ENCODE results near the gene AK5.

The AK5 gene

DNA sequence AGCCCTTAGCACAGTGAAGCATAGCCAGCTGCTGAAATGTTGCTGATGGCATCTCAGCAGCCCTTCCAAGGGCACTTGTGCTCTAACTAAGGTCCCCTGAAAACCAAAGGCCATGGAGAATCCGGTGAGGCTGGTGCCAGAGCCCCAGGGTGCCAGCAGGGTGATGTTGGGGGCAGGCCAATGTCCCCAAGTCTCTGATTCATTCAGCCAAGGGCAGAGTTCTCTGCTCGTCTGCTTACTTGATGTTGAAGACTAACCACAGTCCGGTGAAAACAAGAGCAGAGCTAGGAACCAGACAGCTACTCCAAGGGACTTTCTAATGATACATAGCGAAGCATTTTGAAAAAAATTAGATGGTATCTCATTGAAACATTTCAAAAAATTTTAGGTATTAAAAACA, 250.8 kb downstream of the AK5 start:
- Histone ChIP-seq H3K4me2 (ENCODE audit: low read depth, low read length, poor library complexity, severe bottlenecking) (no peak overlapping the region), H3K9ac (ENCODE audit: low read length) (no peak overlapping the region), H3K79me2 (ENCODE audit: insufficient read depth, low read length) (no peaks in the 10 kb centered on the region), H3K36me3 (ENCODE audit: low read length) (no peaks in the 10 kb centered on the region), H3K9me3 (ENCODE audit: insufficient read depth, low read length) (no peaks in the 10 kb centered on the region), H3F3A (ENCODE audit: insufficient read depth) (no peaks in the 10 kb centered on the region), H2AFZ (ENCODE audit: low read depth, low read length, severe bottlenecking) (no peak overlapping the region), H4K20me1 (ENCODE audit: low read depth, low read length) (no peaks in the 10 kb centered on the region), H3K27ac (ENCODE audit: low read depth, low read length) (no peak overlapping the region), H3K9me2 (replicated peaks; ENCODE audit: insufficient read depth, low read length) (no peaks in the 10 kb centered on the region), H3K4me3 (ENCODE audit: insufficient read depth, low read length, poor library complexity, severe bottlenecking) (no peak overlapping the region), H3K27me3 (ENCODE audit: low read length) (no peaks in the 10 kb centered on the region)
- no peak for TF ChIP-seq EZH2phosphoT487 (conservative IDR thresholded peaks at IDR 0.05; ENCODE audit: low read length)
- no peak for TF ChIP-seq CTCF (IDR thresholded peaks at IDR 0.05; ENCODE audit: insufficient read depth, low read length, poor library complexity, severe bottlenecking)

- no peaks in the 10 kb centered on the region for H3F3A ChIP-seq (ENCODE audit: insufficient read depth)
- H3K9ac ChIP-seq (ENCODE audit: low read length), result no peak overlapping the region
- H3K27ac ChIP-seq (ENCODE audit: low read depth, low read length), result no peak overlapping the region
- no peaks in the 10 kb centered on the region for H3K9me3 ChIP-seq (ENCODE audit: insufficient read depth, low read length)
- no peaks in the 10 kb centered on the region for H3K9me2 ChIP-seq (replicated peaks; ENCODE audit: insufficient read depth, low read length)
- H4K20me1 ChIP-seq (ENCODE audit: low read depth, low read length), result no peaks in the 10 kb centered on the region
- H3K79me2 ChIP-seq (ENCODE audit: insufficient read depth, low read length), result no peaks in the 10 kb centered on the region
- no peaks in the 10 kb centered on the region for H3K27me3 ChIP-seq (ENCODE audit: low read length)
- no peak overlapping the region for H2AFZ ChIP-seq (ENCODE audit: low read depth, low read length, severe bottlenecking)
- no peaks in the 10 kb centered on the region for H3K36me3 ChIP-seq (ENCODE audit: low read length)
- no peak overlapping the region for H3K4me3 ChIP-seq (ENCODE audit: insufficient read depth, low read length, poor library complexity, severe bottlenecking)
- H3K4me2 ChIP-seq (ENCODE audit: low read depth, low read length, poor library complexity, severe bottlenecking), result no peak overlapping the region
- no peak for TF ChIP-seq EZH2phosphoT487 (conservative IDR thresholded peaks at IDR 0.05; ENCODE audit: low read length)
- TF ChIP-seq CTCF (IDR thresholded peaks at IDR 0.05; ENCODE audit: insufficient read depth, low read length, poor library complexity, severe bottlenecking), result peak; percentile 77
These were observed 252.0 kb downstream of the AK5 start for GRCh38 chr1:77533660-77534305.

DNA sequence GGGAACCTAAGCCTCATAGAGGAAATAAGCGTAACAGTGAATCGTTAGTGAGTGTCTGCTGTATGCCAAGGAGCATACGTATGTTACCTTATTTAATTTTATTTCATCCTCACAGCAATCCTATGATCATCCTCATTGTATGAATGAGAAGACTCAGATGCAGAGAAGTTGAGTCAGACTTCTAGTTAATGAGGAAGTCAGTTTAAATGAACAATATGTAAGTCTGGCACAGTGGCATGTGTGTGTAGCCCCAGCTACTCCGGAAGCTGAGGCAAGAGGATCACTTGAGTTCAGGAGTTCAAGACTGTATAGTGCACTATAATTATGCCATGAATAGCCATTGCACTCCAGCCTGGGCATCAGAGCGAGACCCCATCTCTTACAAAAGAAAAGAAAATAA, 252.6 kb downstream of the AK5 start:
- Histone ChIP-seq H3K9me2 (replicated peaks; ENCODE audit: insufficient read depth, low read length) (no peaks in the 10 kb centered on the region), H2AFZ (ENCODE audit: low read depth, low read length, severe bottlenecking) (no peak overlapping the region), H3K36me3 (ENCODE audit: low read length) (no peaks in the 10 kb centered on the region), H3K9ac (ENCODE audit: low read length) (no peak overlapping the region), H3K27ac (ENCODE audit: low read depth, low read length) (no peak overlapping the region), H3K27me3 (ENCODE audit: low read length) (no peaks in the 10 kb centered on the region), H3F3A (ENCODE audit: insufficient read depth) (no peaks in the 10 kb centered on the region), H3K4me2 (ENCODE audit: low read depth, low read length, poor library complexity, severe bottlenecking) (no peak overlapping the region), H3K9me3 (ENCODE audit: insufficient read depth, low read length) (no peaks in the 10 kb centered on the region), H3K4me3 (ENCODE audit: insufficient read depth, low read length, poor library complexity, severe bottlenecking) (no peak overlapping the region), H4K20me1 (ENCODE audit: low read depth, low read length) (no peaks in the 10 kb centered on the region), H3K79me2 (ENCODE audit: insufficient read depth, low read length) (no peaks in the 10 kb centered on the region)
- no peak for TF ChIP-seq CTCF (IDR thresholded peaks at IDR 0.05; ENCODE audit: insufficient read depth, low read length, poor library complexity, severe bottlenecking)
- no peak for TF ChIP-seq EZH2phosphoT487 (conservative IDR thresholded peaks at IDR 0.05; ENCODE audit: low read length)
